ENCODE measurements around the gene KATNB1.

Gene KATNB1

DNA sequence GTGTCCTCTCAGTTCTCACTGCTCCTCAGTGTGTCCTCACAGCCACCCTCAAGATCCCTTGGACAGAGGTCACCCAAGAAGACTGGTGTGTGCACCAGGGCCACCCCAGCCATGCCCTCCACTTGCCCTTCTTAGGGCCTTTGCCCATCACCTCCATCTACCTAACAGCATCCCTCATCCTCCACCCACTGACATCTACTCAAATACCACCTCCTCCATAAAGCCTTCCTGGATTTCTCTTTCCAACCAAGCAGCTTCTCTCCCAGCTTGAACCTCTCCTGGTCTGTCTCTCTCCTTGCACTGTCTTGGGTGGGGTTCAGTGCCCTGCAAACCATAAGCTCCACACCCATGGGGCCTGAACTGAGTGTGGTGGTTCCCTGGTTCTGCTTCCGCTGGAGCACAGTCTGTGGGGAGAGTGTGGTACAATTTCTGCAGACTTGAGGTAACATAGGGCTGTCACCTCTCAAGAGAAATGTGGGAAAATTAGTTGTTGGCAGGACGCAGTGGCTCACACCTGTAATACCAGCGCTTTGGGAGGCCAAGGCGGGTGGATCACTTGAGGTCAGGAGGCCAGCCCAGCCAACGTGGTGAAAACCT, 14.4 kb downstream of the KATNB1 start:
- Histone ChIP-seq H3K79me2 (ENCODE audit: insufficient read depth, low read length) (no peaks in the 10 kb centered on the region), H3K4me2 (ENCODE audit: insufficient read depth, low read length) (no peak overlapping the region), H3K27me3 (ENCODE audit: insufficient read depth, low read length, poor library complexity) (no peaks in the 10 kb centered on the region), H2AFZ (ENCODE audit: low read depth, low read length) (no peak overlapping the region), H4K20me1 (ENCODE audit: insufficient read depth, low read length) (no peaks in the 10 kb centered on the region; the same call in 1 of the 2 replicates), H3K9ac (ENCODE audit: low read depth, low read length) (no peak overlapping the region), H3K27ac (ENCODE audit: low read length) (no peak overlapping the region), H3K4me3 (ENCODE audit: low read depth in 1 of 2, low read length in 2 of 2) (no peak overlapping the region), H3K9me3 (ENCODE audit: insufficient read depth, low read length, severe bottlenecking) (no peaks in the 10 kb centered on the region), H3K4me1 (ENCODE audit: insufficient read depth, low read length) (no peaks in the 10 kb centered on the region), H3K36me3 (ENCODE audit: insufficient read depth, low read length) (peaks cover 68% of the 10 kb centered on the region)
- DNase-seq (no peak), ATAC-seq (ENCODE audit: insufficient read depth, low read depth) (no peak)
- no peak for TF ChIP-seq EZH2 (IDR thresholded peaks at IDR 0.05; ENCODE audit: borderline replicate concordance, low read depth, low read length, severe bottlenecking)
- TF ChIP-seq, protein P1, sequence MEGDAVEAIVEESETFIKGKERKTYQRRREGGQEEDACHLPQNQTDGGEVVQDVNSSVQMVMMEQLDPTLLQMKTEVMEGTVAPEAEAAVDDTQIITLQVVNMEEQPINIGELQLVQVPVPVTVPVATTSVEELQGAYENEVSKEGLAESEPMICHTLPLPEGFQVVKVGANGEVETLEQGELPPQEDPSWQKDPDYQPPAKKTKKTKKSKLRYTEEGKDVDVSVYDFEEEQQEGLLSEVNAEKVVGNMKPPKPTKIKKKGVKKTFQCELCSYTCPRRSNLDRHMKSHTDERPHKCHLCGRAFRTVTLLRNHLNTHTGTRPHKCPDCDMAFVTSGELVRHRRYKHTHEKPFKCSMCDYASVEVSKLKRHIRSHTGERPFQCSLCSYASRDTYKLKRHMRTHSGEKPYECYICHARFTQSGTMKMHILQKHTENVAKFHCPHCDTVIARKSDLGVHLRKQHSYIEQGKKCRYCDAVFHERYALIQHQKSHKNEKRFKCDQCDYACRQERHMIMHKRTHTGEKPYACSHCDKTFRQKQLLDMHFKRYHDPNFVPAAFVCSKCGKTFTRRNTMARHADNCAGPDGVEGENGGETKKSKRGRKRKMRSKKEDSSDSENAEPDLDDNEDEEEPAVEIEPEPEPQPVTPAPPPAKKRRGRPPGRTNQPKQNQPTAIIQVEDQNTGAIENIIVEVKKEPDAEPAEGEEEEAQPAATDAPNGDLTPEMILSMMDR (IDR thresholded peaks at IDR 0.05; ENCODE audit: borderline replicate concordance, extremely low read depth, low read length, poor library complexity, severe bottlenecking) = no peak

DNA sequence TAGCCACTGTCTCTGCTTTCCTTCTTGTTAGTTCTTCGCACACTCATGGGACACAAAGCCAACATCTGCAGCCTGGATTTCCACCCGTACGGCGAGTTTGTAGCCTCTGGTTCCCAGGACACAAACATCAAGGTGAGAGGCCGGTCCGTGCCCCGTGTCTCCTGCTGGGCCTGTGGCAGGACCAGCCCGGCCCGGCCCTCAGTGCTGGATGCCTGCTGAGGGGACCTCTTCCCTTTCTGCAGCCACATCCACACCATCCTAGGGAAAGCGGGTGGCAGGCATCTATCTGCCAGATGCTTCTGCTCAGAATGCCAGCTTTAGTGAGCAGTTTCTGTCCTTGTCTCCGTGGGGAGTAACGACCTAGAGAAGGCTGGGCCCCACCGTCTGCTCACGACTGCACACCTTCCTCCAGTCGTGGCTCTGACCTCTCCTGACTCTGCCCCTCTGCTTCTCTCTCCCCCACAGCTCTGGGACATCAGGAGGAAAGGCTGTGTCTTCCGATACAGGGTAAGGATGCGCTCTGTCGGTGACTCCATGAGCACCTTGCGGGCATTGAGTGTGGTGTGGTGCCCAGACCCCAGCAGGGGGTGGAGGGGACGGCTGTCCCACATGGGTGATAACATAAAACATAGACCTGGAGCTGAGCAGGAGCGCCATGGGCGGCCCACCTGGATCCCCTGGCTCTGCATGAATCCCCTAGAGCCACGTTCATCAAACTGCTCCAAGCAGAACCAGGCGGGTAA, 15.4 kb downstream of the KATNB1 start:
- DNase-seq (no peak), ATAC-seq (ENCODE audit: insufficient read depth, low read depth) (no peak)
- H3K27ac ChIP-seq (ENCODE audit: low read length) = no peak overlapping the region
- no peaks in the 10 kb centered on the region for H3K4me1 ChIP-seq (ENCODE audit: insufficient read depth, low read length)
- H3K9ac ChIP-seq (ENCODE audit: low read depth, low read length) = no peak overlapping the region
- H4K20me1 ChIP-seq (ENCODE audit: insufficient read depth, low read length) = no peaks in the 10 kb centered on the region; the same call in 1 of the 2 replicates
- no peak overlapping the region for H3K4me2 ChIP-seq (ENCODE audit: insufficient read depth, low read length)
- no peaks in the 10 kb centered on the region for H3K79me2 ChIP-seq (ENCODE audit: insufficient read depth, low read length)
- no peak overlapping the region for H3K4me3 ChIP-seq (ENCODE audit: low read depth in 1 of 2, low read length in 2 of 2)
- H3K36me3 ChIP-seq (ENCODE audit: insufficient read depth, low read length) = peaks cover 78% of the 10 kb centered on the region
- no peak overlapping the region for H2AFZ ChIP-seq (ENCODE audit: low read depth, low read length)
- no peaks in the 10 kb centered on the region for H3K9me3 ChIP-seq (ENCODE audit: insufficient read depth, low read length, severe bottlenecking)
- no peak for TF ChIP-seq EZH2 (IDR thresholded peaks at IDR 0.05; ENCODE audit: borderline replicate concordance, low read depth, low read length, severe bottlenecking)
- TF ChIP-seq, protein P1 (IDR thresholded peaks at IDR 0.05; ENCODE audit: borderline replicate concordance, extremely low read depth, low read length, poor library complexity, severe bottlenecking) = no peak
- H3K27me3 ChIP-seq (ENCODE audit: insufficient read depth, low read length, poor library complexity) = no peaks in the 10 kb centered on the region

DNA sequence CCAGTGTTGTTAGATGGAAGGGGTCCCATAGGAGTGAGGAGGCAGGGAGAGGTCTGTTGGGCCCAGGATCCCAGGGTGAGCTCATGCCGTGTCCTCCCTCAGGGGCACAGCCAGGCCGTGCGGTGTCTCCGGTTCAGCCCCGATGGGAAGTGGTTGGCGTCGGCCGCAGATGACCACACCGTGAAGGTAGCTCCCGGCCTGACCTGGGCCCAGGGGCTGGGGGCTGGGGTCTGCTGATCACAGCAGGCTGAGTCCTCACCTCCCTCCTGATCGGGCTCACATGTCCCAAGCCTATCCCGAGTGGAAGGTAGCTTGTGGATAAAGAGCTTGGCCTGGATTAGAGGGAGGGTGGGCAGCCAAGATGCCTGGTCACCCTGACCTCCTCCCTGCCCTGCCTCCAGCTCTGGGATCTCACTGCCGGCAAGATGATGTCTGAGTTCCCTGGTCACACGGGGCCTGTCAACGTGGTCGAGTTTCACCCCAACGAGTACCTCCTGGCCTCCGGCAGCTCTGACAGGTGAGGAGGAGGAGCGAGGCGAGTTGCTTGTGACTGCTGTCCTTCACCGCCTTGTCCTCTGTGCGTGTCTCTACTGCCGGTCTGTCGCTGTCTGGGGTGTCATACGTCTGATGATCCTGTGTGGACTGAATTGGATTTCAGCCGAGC, 16.1 kb downstream of the KATNB1 start:
- Histone ChIP-seq H4K20me1 (ENCODE audit: insufficient read depth, low read length) (peaks cover 1% of the 10 kb centered on the region; the same call in 1 of the 2 replicates), H3K9ac (ENCODE audit: low read depth, low read length) (no peak overlapping the region), H3K79me2 (ENCODE audit: insufficient read depth, low read length) (no peaks in the 10 kb centered on the region), H3K4me3 (ENCODE audit: low read depth in 1 of 2, low read length in 2 of 2) (no peak overlapping the region), H3K36me3 (ENCODE audit: insufficient read depth, low read length) (peaks cover 85% of the 10 kb centered on the region), H3K27ac (ENCODE audit: low read length) (no peak overlapping the region), H2AFZ (ENCODE audit: low read depth, low read length) (no peak overlapping the region), H3K9me3 (ENCODE audit: insufficient read depth, low read length, severe bottlenecking) (no peaks in the 10 kb centered on the region), H3K4me1 (ENCODE audit: insufficient read depth, low read length) (no peaks in the 10 kb centered on the region), H3K27me3 (ENCODE audit: insufficient read depth, low read length, poor library complexity) (no peaks in the 10 kb centered on the region), H3K4me2 (ENCODE audit: insufficient read depth, low read length) (no peak overlapping the region)
- TF ChIP-seq EZH2 (IDR thresholded peaks at IDR 0.05; ENCODE audit: borderline replicate concordance, low read depth, low read length, severe bottlenecking) = no peak
- TF ChIP-seq, protein P1 (IDR thresholded peaks at IDR 0.05; ENCODE audit: borderline replicate concordance, extremely low read depth, low read length, poor library complexity, severe bottlenecking) = no peak
- ATAC-seq (ENCODE audit: insufficient read depth, low read depth) (no peak), DNase-seq (no peak)

Measured in DND-41 (cell line).